Measurements from ENCODE around the gene DNAL1. TPM values are rescaled to one million over a fixed set of nuclear protein-coding genes. Genes with fewer than 3 reads are reported as not detected.

DNAL1 gene
- total and polyA plus RNA-seq, 2 of the 4 experiments (the other 2 are of a cell fraction): 4.5 to 5.4 TPM

DNA sequence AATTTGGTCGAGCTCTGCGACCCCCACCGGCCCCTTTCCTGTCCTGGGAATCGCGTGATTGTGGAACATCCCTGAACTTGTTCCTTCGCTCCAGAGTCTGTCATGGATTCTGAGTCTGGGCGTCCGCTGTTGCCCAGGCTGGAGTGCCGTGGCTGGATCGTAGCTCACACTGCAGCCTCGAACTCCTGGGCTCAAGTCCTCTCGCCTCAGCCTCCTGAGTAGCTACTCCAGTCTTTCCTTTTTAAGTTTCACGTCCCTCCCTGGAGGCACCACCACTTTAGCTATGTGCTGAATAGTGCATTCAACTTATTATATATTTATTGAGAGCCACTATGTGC lies 31.8 kb upstream of the DNAL1 start (continued):
- no peak for TF ChIP-seq SMC3 (IDR thresholded peaks at IDR 0.05; ENCODE audit: low read depth, low read length)

DNA sequence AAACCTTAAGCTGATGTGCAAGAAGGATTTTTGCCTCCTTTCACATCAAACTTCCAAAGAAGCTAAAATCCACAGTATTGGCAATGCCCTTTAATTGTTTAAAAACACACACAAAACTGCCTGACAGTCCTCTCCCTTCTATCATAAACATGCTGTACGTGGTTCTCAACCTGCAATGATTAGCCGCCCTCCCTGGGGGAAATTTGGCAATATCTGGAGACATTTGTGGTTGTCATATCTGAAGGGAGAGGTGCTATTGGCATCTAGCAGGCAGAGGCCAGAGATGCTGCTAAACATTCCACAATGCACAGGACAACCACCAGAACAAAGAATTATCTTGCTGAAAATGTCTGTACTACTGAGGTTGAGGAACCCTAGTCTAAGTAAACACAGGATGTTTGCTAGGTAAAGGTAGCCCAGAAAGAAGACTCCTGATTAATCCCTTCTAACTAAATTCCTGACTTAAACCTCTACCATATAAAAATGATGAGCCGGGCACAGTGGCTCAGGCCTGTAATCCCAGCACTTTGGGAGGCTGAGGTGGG lies 31.3 kb upstream of the DNAL1 start:
- Histone ChIP-seq H2BK5ac (ENCODE audit: low read depth, low read length, poor library complexity, severe bottlenecking) (no peak overlapping the region), H2BK20ac (ENCODE audit: low read depth, low read length) (no peak overlapping the region), H3K14ac (replicated peaks; ENCODE audit: low read depth, low read length) (no peak overlapping the region), H3K18ac (ENCODE audit: low read depth, low read length) (no peak overlapping the region), H3K27ac (ENCODE audit: insufficient read depth, low read length) (no peak overlapping the region), H3K9me3 (ENCODE audit: control insufficient read depth, insufficient read depth, low read length) (no peaks in the 10 kb centered on the region; the same call in 1 of the 2 replicates), H3K9ac (ENCODE audit: low read depth, low read length) (no peak overlapping the region), H3K9me1 (ENCODE audit: insufficient read depth, low read length) (no peaks in the 10 kb centered on the region), H2BK120ac (ENCODE audit: low read depth, low read length) (no peak overlapping the region), H3K4me2 (ENCODE audit: low read depth, low read length) (no peak overlapping the region), H4K91ac (ENCODE audit: insufficient read depth, low read depth, low read length) (no peak overlapping the region), H3K4ac (ENCODE audit: low read depth, low read length) (no peak overlapping the region), H3K79me1 (ENCODE audit: low read depth in 1 of 2, low read length in 2 of 2) (no peaks in the 10 kb centered on the region), H4K5ac (ENCODE audit: low read depth, low read length) (no peak overlapping the region), H2BK15ac (ENCODE audit: low read depth, low read length) (no peak overlapping the region), H4K20me1 (ENCODE audit: insufficient read depth, low read length) (no peaks in the 10 kb centered on the region), H2AK9ac (replicated peaks; ENCODE audit: low read depth, low read length, poor library complexity) (no peak overlapping the region), H2AK5ac (ENCODE audit: low read depth, low read length) (no peak overlapping the region), H3K56ac (ENCODE audit: extremely low read depth, insufficient read depth, low read length) (no peak overlapping the region), H3K4me3 (ENCODE audit: insufficient read depth, low read depth, low read length) (no peak overlapping the region), H3K36me3 (ENCODE audit: control insufficient read depth, insufficient read depth, low read length) (no peaks in the 10 kb centered on the region), H4K8ac (ENCODE audit: low read depth in 2 of 2, low read length in 2 of 2) (peak overlapping the region in 1 of 2 experiments; percentile 61; a peak in 1 of 4 replicates), H3K4me1 (ENCODE audit: control insufficient read depth, insufficient read depth, low read length) (no peaks in the 10 kb centered on the region), H3K27me3 (ENCODE audit: control insufficient read depth, insufficient read depth, low read length) (peaks cover 5% of the 10 kb centered on the region; the same call in 1 of the 2 replicates), H2AFZ (replicated peaks; ENCODE audit: low read length, poor library complexity) (no peak overlapping the region), H3K23ac (ENCODE audit: low read depth, low read length) (0 out of 2 replicates have a peak overlapping the region, but pooled peaks have one; percentile 66)
- in situ Hi-C loops (cut with MboI; ENCODE audit: low sequenced_read_pairs) (no loop called here), intact Hi-C loops (cut with micrococcal nuclease) (loop anchor here (5.0 kb wide), 1 partner anchor 121 kb away; the partner anchor contains the start of gene RIOX1), dilution Hi-C loops (cut with HindIII; ENCODE audit: low sequenced_read_pairs, unreplicated experiment) (no loop called here)
- DNase-seq: no peak
- ChIA-PET CTCF (no interaction called here), POLR2A (ENCODE audit: unreplicated experiment) (no interaction called here)
- WGBS, 2 experiments (ENCODE audit: extremely low coverage in 2 of 2, insufficient read length in 1 of 2): no CpG with 5 or more reads among the region's 3 CpGs
- TF ChIP-seq, protein P1, sequence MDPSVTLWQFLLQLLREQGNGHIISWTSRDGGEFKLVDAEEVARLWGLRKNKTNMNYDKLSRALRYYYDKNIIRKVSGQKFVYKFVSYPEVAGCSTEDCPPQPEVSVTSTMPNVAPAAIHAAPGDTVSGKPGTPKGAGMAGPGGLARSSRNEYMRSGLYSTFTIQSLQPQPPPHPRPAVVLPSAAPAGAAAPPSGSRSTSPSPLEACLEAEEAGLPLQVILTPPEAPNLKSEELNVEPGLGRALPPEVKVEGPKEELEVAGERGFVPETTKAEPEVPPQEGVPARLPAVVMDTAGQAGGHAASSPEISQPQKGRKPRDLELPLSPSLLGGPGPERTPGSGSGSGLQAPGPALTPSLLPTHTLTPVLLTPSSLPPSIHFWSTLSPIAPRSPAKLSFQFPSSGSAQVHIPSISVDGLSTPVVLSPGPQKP (IDR thresholded peaks at IDR 0.05; ENCODE audit: borderline replicate concordance, low read depth, low read length): no peak
- no peak for TF ChIP-seq BHLHE40 (IDR thresholded peaks at IDR 0.05; ENCODE audit: low read depth, low read length)
- no peak for TF ChIP-seq RFX5 (IDR thresholded peaks at IDR 0.05; ENCODE audit: low read depth, low read length)
- TF ChIP-seq MAFK (IDR thresholded peaks at IDR 0.05; ENCODE audit: low read depth, low read length): no peak
- no peak for TF ChIP-seq FOS (IDR thresholded peaks at IDR 0.05; ENCODE audit: low read depth, low read length)
- no peak for TF ChIP-seq CEBPB (IDR thresholded peaks at IDR 0.05; ENCODE audit: low read depth, low read length)
- TF ChIP-seq MXI1 (IDR thresholded peaks at IDR 0.05; ENCODE audit: borderline replicate concordance, low read depth, low read length): no peak
- TF ChIP-seq RAD21 (IDR thresholded peaks at IDR 0.05; ENCODE audit: low read length): no peak
- no peak for TF ChIP-seq MAZ (IDR thresholded peaks at IDR 0.05; ENCODE audit: borderline replicate concordance, low read depth, low read length)
- no peak for TF ChIP-seq POLR2A (IDR thresholded peaks at IDR 0.05; ENCODE audit: low read depth, low read length)
- TF ChIP-seq, protein P2, sequence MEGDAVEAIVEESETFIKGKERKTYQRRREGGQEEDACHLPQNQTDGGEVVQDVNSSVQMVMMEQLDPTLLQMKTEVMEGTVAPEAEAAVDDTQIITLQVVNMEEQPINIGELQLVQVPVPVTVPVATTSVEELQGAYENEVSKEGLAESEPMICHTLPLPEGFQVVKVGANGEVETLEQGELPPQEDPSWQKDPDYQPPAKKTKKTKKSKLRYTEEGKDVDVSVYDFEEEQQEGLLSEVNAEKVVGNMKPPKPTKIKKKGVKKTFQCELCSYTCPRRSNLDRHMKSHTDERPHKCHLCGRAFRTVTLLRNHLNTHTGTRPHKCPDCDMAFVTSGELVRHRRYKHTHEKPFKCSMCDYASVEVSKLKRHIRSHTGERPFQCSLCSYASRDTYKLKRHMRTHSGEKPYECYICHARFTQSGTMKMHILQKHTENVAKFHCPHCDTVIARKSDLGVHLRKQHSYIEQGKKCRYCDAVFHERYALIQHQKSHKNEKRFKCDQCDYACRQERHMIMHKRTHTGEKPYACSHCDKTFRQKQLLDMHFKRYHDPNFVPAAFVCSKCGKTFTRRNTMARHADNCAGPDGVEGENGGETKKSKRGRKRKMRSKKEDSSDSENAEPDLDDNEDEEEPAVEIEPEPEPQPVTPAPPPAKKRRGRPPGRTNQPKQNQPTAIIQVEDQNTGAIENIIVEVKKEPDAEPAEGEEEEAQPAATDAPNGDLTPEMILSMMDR (conservative IDR thresholded peaks at IDR 0.05; ENCODE audit: low read depth, low read length): no peak
- no peak for TF ChIP-seq NFE2L2 (IDR thresholded peaks at IDR 0.05; ENCODE audit: low read depth, low read length)
- TF ChIP-seq CHD1 (IDR thresholded peaks at IDR 0.05; ENCODE audit: low read depth, low read length): no peak
- no TSS peak for BruUV-seq (replicated peaks)
- no peak for ATAC-seq (ENCODE audit: low read depth)

Measured in IMR-90 (cell line).